ENCODE data around the gene SLC6A6. TPM values are rescaled to one million over a fixed set of nuclear protein-coding genes. Genes with fewer than 3 reads are reported as not detected.

The SLC6A6 gene
- total RNA-seq, 6 experiments from 2014 or later: 22.5 to 33.0 (median 28.6) TPM

GRCh38 chr3:14457999-14458398, 55.6 kb downstream of the SLC6A6 start:
- no peak for DNase-seq
- Mint-ChIP-seq H3K9me3 (no peaks in the 10 kb centered on the region), H3K36me3 (ENCODE audit: low read depth) (peaks cover 36% of the 10 kb centered on the region), H3K27me3 (ENCODE audit: insufficient read depth) (peaks cover 9% of the 10 kb centered on the region), H3K27ac (peak overlapping the region; percentile 48; the same call in 1 of the 2 replicates), H3K4me1 (ENCODE audit: low read depth) (peaks cover 52% of the 10 kb centered on the region), H3K4me3 (no peak overlapping the region)
- no peak for TF ChIP-seq CTCF (IDR thresholded peaks at IDR 0.05)

DNA sequence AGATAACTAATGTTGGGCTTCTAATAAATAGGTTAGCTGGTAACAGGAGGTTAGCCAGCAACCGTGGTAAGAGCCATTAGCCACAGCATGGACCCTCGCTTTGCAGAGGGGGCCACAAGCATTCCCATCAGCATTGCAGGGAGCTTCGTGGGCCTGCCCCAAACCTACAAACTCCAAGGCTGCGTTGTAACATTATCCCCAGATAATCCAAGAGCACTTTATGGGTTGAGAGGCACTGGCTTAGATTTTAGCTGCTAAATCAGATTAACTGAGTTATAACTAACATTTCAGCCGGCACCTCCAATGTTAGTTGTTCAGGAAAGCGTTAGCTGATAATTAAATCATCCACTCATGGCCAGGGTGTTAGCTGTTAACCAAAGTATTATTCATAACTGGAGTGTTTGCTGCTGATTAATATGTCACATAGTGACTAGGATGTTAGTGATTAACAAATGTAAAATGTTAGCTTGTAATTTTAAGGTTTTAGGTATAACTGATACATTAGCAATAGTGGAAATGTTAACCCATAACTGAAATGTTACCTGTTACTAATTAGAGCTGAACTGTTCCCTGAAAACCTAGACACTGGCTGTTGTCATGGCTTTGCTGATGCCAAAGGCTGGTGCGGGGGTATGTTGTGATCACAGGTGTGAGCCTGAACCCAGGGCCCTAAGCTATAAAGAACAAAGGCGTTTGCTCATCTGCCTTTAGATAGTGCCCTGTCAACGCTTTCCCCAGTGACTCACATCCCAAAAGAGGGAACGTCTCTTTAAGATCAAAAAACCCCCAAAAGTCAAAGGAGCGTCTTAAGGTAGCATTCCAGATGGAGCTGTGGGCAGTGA, 56.2 kb downstream of the SLC6A6 start:
- Mint-ChIP-seq H3K27ac (no peak overlapping the region), H3K36me3 (ENCODE audit: low read depth) (peaks cover 31% of the 10 kb centered on the region), H3K4me1 (ENCODE audit: low read depth) (peaks cover 46% of the 10 kb centered on the region), H3K4me3 (no peak overlapping the region), H3K9me3 (no peaks in the 10 kb centered on the region), H3K27me3 (ENCODE audit: insufficient read depth) (peaks cover 9% of the 10 kb centered on the region)
- no peak for TF ChIP-seq CTCF (IDR thresholded peaks at IDR 0.05)
- DNase-seq: no peak

DNA sequence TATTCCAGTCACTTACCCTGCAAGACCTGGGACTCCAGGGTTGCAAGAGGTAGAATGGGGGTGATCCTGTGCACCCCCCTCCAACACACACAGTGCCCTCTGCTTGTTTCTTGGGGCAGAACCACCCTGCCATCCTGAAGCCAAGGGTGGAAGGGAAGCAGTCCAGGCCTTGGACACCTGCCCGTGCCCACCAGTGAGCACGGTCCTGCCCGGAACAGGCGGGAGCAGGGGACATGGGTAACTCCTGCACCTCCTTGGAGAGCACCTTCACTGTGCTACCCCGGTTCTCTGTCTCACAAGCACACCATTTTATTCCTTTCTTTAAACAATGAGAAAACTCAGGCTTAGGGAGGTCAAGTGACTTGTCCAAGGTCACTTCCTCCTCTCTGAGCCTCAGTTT, 57.0 kb downstream of the SLC6A6 start:
- no peak for DNase-seq
- no peak overlapping the region for H3K27ac Mint-ChIP-seq
- TF ChIP-seq CTCF (IDR thresholded peaks at IDR 0.05): no peak
- no peaks in the 10 kb centered on the region for H3K9me3 Mint-ChIP-seq
- H3K4me1 Mint-ChIP-seq (ENCODE audit: low read depth): peaks cover 39% of the 10 kb centered on the region
- no peak overlapping the region for H3K4me3 Mint-ChIP-seq
- peaks cover 7% of the 10 kb centered on the region for H3K27me3 Mint-ChIP-seq (ENCODE audit: insufficient read depth)
- peaks cover 27% of the 10 kb centered on the region for H3K36me3 Mint-ChIP-seq (ENCODE audit: low read depth)

GRCh38 chr3:14459787-14460186, 57.4 kb downstream of the SLC6A6 start:
- no peak for TF ChIP-seq CTCF (IDR thresholded peaks at IDR 0.05)
- Mint-ChIP-seq H3K27ac (peak overlapping the region; percentile 77), H3K4me3 (no peak overlapping the region), H3K36me3 (ENCODE audit: low read depth) (peaks cover 23% of the 10 kb centered on the region), H3K9me3 (no peaks in the 10 kb centered on the region), H3K4me1 (ENCODE audit: low read depth) (peaks cover 35% of the 10 kb centered on the region), H3K27me3 (ENCODE audit: insufficient read depth) (peaks cover 6% of the 10 kb centered on the region)
- DNase-seq: no peak

- H3K4me3 Mint-ChIP-seq: no peak overlapping the region
- no peak for TF ChIP-seq CTCF (IDR thresholded peaks at IDR 0.05)
- peaks cover 20% of the 10 kb centered on the region for H3K36me3 Mint-ChIP-seq (ENCODE audit: low read depth)
- H3K4me1 Mint-ChIP-seq (ENCODE audit: low read depth): peaks cover 32% of the 10 kb centered on the region
- H3K27ac Mint-ChIP-seq: peak overlapping the region; percentile 77
- peaks cover 6% of the 10 kb centered on the region for H3K27me3 Mint-ChIP-seq (ENCODE audit: insufficient read depth)
- peak; percentile 61 for DNase-seq
- H3K9me3 Mint-ChIP-seq: no peaks in the 10 kb centered on the region
Observed at GRCh38 chr3:14460342-14461005, 58.1 kb downstream of the SLC6A6 start.

All from HFFc6 (cell line).